NB4 (cell line): ENCODE data around the gene SMIM34.

Source experiments
- CTCF ChIP-seq: IDR thresholded peaks from one replicate; pipeline ENCODE4 v1.5.1; 2012; ENCODE audit warnings: low read depth, low read length
- MYC ChIP-seq: IDR thresholded peaks from 2 replicates; pipeline ENCODE4 v1.6.1; 2011; ENCODE audit warnings: low read depth, low read length
- TF ChIP-seq, protein P1 (sequence below): IDR thresholded peaks from 2 replicates; pipeline ENCODE4 v1.6.1; 2011; ENCODE audit warnings: low read depth, low read length

DNA sequence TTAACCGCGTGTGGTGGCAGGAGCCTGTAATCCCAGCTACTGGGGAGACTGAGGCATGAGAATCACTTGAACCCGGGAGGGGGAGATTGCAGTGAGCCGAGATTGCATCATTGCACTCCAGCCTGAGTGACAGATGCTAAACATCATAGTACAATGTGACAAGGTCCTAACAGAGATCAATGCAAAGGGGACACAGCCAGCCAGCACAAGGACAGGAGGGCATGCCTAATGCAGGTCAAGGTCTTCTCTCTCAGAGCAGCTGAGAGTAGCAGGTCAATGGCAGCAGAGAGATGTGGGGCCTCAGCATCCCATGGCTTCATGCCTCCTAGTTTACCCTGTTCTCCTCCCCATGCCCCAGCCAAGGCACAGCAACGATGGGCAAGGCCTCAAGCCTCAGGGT, 51.4 kb downstream of the SMIM34 start:
- TF ChIP-seq CTCF = no peak
- TF ChIP-seq, protein P1, sequence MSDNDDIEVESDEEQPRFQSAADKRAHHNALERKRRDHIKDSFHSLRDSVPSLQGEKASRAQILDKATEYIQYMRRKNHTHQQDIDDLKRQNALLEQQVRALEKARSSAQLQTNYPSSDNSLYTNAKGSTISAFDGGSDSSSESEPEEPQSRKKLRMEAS = no peak
- TF ChIP-seq MYC = no peak
